GM19193 (cell line): ENCODE data around the gene XCR1.

Experiments
- POLR2A ChIP-seq: IDR thresholded peaks from 4 replicates; pipeline ENCODE4 v1.6.1; 2011; ENCODE audit not compliant: insufficient read depth, insufficient read length; ENCODE audit errors: extremely low read depth

The XCR1 gene

GRCh38 chr3:45980819-45981218 is 46.5 kb downstream of the XCR1 start:
- TF ChIP-seq POLR2A = no peak

GRCh38 chr3:45980229-45980813 is 47.0 kb downstream of the XCR1 start:
- no peak for TF ChIP-seq POLR2A

GRCh38 chr3:45979378-45979777 is 47.9 kb downstream of the XCR1 start:
- TF ChIP-seq POLR2A = no peak

- TF ChIP-seq POLR2A = no peak
Measured at GRCh38 chr3:45978006-45978761, 49.1 kb downstream of the XCR1 start.

- no peak for TF ChIP-seq POLR2A
Measured at GRCh38 chr3:45976191-45977091, 50.8 kb downstream of the XCR1 start.

GRCh38 chr3:45975686-45976085 is 51.6 kb downstream of the XCR1 start:
- no peak for TF ChIP-seq POLR2A

GRCh38 chr3:45974686-45975085 is 52.6 kb downstream of the XCR1 start:
- no peak for TF ChIP-seq POLR2A

- no peak for TF ChIP-seq POLR2A
Measured at GRCh38 chr3:45972534-45973402, 54.5 kb downstream of the XCR1 start.

GRCh38 chr3:45969953-45970352 is 57.3 kb downstream of the XCR1 start:
- no peak for TF ChIP-seq POLR2A

GRCh38 chr3:45969116-45969515 is 58.2 kb downstream of the XCR1 start:
- TF ChIP-seq POLR2A = no peak

- no peak for TF ChIP-seq POLR2A
Measured at GRCh38 chr3:45968706-45969105, 58.6 kb downstream of the XCR1 start.

- TF ChIP-seq POLR2A = no peak
Measured at GRCh38 chr3:45968149-45968548, 59.1 kb downstream of the XCR1 start.

GRCh38 chr3:45967724-45968123 is 59.6 kb downstream of the XCR1 start:
- TF ChIP-seq POLR2A = no peak
